Fibroblast of peridontal ligament (primary cell): ENCODE results near the gene PPP1R10.

Experiments
- DNase-seq: peaks from one replicate; pipeline ENCODE4 v3.0.0-alpha.2; 2010; ENCODE audit errors: extremely low read depth

PPP1R10 gene

DNA sequence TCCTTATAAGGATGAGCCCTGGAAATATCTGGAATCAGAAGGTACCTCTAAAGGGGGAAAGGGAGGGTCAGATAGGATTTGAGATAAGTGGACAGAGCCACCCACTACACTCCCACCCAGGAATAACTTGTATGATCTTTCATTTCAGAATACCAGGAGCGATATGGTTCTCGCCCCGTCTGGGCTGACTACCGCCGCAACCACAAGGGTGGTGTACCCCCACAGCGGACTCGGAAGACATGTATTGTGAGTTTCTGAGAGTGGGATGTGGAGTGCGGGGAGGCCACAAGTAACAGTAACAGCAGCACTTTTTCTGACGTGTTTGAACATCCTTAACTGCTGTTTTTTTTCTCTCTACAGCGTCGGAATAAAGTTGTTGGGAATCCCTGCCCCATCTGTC is 2.5 kb upstream of the PPP1R10 start:
- DNase-seq, result no peak

GRCh38 chr6:30618270-30618797 is 1.3 kb upstream of the PPP1R10 start:
- peak; percentile 41 for DNase-seq

DNA sequence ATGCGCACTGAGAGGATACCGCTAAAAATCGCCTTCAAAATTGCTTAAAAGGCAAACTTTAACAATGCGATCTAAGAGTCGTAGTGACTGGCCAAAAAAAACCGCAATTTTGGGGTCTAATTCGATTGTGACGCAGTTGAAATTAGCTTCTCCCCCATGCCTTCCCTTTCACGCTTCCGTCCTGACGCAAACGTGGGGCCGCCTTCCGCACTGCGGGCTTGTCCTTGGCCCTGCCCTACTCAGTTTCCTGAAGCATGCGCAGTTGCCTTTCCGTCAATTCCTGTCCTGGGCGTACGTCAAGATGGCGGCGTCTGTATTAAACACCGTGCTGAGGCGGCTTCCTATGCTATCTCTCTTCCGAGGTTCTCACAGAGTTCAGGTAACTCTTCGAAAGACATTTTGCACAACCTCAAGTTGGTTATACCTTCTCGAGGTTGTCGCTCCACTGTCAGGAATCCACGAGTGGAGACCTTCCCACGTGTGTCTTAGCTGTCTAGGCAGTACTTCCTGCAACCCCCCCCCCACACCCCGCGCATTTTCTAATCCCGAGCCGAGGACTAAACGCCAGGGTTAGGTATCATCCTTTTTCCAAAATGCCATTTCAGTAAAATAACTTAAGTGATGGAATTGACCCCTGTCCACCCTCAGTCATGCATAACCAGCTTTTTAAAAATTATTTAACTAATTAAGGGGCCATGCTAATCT is 674 bp upstream of the PPP1R10 start, which contains the start of gene MRPS18B:
Gene MRPS18B (plus strand): TSS at position 276 of the 705 bp plus-strand sequence. CDS start 26 bp downstream, at position 302.
- DNase-seq, result peak; percentile 99

- peak; percentile 48 for DNase-seq
Observed at GRCh38 chr6:30615958-30616810, 859 bp downstream of the PPP1R10 start.

- DNase-seq, result peak; percentile 91
Observed at GRCh38 chr6:30615219-30615957, 1.7 kb downstream of the PPP1R10 start.

DNA sequence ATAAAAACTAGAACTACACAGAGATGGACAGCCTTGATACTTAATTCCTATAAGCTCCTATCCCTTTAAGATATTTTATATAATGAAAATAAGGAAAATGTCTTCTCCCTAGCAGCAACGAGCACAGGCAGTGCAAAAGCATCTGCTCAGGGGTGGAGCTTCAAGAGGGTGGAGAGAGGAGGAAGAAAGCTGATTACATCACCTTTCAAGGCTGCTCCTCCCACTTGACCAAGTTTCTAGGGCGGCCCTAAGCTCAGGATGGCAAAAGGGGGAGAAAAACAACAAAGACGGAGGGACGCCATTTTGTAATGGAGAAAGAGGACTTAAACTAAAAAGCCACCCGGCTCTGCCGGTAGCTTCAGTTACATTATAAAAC is 2.2 kb downstream of the PPP1R10 start:
- peak; percentile 99 for DNase-seq

DNA sequence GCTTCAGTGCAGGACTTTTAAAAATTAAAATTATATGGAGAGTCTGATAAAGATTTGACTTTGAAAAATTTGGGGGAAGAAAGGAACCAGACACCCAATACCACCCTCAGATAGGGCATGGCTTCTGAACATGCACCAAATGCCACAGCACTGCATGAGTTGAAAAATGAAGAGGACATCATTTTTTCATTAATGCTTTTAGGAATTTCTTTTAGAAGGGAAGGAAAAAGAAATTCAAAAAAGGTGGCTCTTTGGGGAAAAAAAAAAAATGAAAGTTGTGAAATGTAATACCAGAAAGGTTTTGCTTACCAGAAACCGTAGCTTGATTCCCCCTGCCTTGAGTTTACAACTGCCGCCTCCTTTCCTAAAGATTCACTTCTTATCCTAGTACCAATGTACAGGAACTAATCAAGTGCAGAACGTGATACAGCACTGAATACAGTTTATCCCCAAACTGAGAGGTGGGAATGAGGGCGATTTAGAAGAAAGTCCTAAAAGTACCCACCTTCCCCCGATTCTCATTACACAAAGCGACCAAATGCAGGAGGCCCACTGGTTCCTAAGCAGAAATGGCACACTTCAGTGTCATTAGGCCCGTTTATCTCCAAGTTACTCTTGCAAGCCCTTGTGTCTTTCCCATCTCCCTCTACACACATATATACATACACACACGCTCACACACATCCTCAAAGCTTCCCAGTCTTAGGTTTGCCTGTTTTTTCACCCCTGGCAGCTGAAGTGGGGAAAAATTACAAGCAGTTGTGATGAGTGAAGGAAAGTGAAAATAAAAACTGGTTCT is 2.8 kb downstream of the PPP1R10 start:
- no peak for DNase-seq

DNA sequence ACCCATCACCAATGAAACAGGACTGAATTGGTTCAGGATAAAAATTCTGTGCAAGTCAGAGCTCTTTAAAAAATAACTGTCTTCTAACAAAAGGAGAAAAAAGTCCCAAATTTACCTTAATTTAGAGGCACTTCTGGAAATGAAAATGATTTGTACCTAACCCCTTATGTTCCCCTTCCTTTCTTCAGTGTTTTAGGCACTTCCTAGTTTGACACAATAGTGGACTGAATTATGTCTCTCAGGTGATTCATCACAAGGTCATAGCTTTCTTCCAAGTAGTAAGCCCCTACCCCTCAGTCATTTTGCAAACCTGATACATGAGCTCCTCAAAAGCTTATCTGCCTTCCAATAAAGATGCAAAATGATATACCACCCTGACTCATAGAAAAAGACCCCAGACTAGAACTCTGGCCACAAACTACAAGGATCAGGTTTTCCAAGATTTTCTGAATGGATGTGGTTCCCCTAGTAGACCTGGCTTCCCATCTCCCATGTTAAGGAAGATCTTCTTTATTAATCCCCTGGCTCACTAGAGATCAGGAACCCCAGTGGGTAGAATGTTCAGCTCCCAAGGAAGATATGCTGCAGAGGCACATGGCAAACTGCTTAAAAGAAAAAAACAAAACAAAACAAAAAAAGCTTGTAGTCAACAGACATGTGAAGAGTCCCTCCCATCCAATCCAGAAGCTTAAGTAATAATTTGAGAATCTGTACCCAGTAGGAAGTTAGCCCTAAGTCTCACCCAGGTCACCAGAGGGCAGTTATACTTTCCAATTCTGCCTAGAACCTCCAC is 3.6 kb downstream of the PPP1R10 start:
- peak; percentile 22 for DNase-seq

GRCh38 chr6:30612687-30613248 is 4.3 kb downstream of the PPP1R10 start:
- DNase-seq, result peak; percentile 69

GRCh38 chr6:30612213-30612612 is 4.8 kb downstream of the PPP1R10 start:
- DNase-seq, result peak; percentile 64

- DNase-seq, result no peak
Observed at GRCh38 chr6:30611856-30612194, 5.2 kb downstream of the PPP1R10 start.

GRCh38 chr6:30611150-30611855 is 5.7 kb downstream of the PPP1R10 start:
- no peak for DNase-seq

- DNase-seq, result no peak
Observed at GRCh38 chr6:30610065-30610464, 7.0 kb downstream of the PPP1R10 start.

GRCh38 chr6:30603961-30604360 is 13.1 kb downstream of the PPP1R10 start:
- no peak for DNase-seq

- DNase-seq, result no peak
Observed at GRCh38 chr6:30601815-30602641, 15.0 kb downstream of the PPP1R10 start.

DNA sequence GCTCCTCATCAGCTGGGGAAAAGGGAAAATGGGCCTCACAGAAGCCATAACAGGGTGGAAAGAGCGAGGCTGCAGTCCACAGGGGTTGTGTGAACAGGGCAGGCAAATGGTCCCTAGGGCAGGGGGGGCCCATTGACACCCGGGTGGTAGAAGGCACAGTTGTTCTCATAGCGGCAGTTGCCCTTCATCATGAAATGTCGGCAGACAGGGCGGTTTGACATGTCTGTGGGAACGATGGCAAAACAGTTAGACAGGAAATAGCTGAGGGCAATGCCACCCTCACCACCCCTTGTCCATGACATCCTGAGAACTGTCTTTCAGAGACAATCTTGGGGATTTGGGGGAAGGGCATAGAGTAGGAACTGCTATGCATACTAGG is 15.6 kb downstream of the PPP1R10 start:
- no peak for DNase-seq

GRCh38 chr6:30600451-30600961 is 16.5 kb downstream of the PPP1R10 start:
- no peak for DNase-seq

GRCh38 chr6:30599625-30600324 is 17.3 kb downstream of the PPP1R10 start:
- DNase-seq, result no peak
